H1 (cell line): Measurements from ENCODE around the gene USP53.

Experiments
- BCL11A ChIP-seq, 2 experiments: IDR thresholded peaks; one replicate each; pipeline ENCODE4 v1.6.1; 2011; ENCODE audit warnings: low read depth in 2 of 2, low read length in 2 of 2, mild to moderate bottlenecking in 2 of 2
- CHD2 ChIP-seq: IDR thresholded peaks from 2 replicates; pipeline ENCODE4 v1.6.1; 2012; ENCODE audit warnings: low read length, improper control_type of control experiment
- HDAC2 ChIP-seq, 2 experiments: fragments of 300-600 bp in 1 of 2; sonication (generic) in 1 of 2; IDR thresholded peaks; 2 replicates each; pipeline ENCODE4 v1.6.1; 2011 to 2012; ENCODE audit warnings: low read depth in 2 of 2, low read length in 2 of 2, mild to moderate bottlenecking in 2 of 2, moderate library complexity in 2 of 2, borderline replicate concordance in 1 of 2, inconsistent platforms in 1 of 2
- RFX5 ChIP-seq: IDR thresholded peaks from 2 replicates; pipeline ENCODE4 v1.6.1; 2011; ENCODE audit warnings: low read depth, low read length, improper control_type of control experiment, borderline replicate concordance
- TEAD4 ChIP-seq: IDR thresholded peaks from 2 replicates; pipeline ENCODE4 v1.6.1; 2012; ENCODE audit warnings: low read depth, low read length, inconsistent platforms, mixed read lengths
- TF ChIP-seq, protein P1 (sequence below), 3 experiments: IDR thresholded peaks; 1 replicate in 2 of 3; 2 replicates in 1 of 3; pipeline versions ENCODE4 v1.5.1 to v1.6.1; 2011; ENCODE audit warnings: low read length in 3 of 3, mild to moderate bottlenecking in 3 of 3, inconsistent platforms in 2 of 3, low read depth in 1 of 3, moderate library complexity in 1 of 3; ENCODE audit not compliant: insufficient read depth in 1 of 3; ENCODE audit errors: control extremely low read depth in 1 of 3

DNA sequence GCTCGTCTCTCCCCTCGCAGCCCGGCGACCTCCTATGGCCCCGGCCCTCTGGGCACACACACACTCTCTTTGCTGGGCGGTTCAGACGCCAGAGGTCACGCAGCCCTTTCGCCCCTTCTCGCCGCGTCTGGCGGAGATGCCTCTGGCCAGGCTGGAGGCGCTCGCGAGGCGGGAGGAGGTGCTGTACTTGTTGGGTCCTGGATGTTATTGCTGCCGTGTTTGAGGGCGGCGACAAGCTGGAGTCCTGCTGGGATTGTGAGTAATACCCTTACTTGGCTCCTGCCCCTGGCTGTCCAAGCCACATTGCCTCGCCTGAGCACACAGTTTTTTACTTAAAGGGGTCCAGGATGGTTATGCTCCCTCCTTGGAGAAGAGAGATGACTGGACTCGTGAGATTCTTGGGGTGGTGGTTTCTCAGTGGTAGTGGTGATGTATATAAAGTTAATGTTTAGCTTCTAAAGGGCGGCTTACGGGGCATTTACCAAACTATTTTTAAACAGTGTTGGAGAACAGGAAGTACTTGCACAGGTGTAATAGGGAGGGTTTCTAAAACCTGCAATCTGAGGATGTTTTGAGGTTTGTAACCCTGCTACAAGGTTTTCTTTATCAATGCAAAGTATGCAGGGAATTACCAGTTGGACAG, 572 bp downstream of the USP53 start:
- TF ChIP-seq RFX5 (no peak), BCL11A (IDR thresholded peaks at IDR 0.05; ENCODE audit: low read depth in 2 of 2, low read length in 2 of 2) (no peak), TEAD4 (no peak), CHD2 (0 out of 2 replicates have a peak, but pooled peaks have one; percentile 16), HDAC2 (IDR thresholded peaks at IDR 0.05; ENCODE audit: borderline replicate concordance in 1 of 2, low read depth in 2 of 2, low read length in 2 of 2) (0 out of 4 replicates have a peak, but pooled peaks of 1 of the 2 experiments have one; percentile 30)
- TF ChIP-seq, protein P1, sequence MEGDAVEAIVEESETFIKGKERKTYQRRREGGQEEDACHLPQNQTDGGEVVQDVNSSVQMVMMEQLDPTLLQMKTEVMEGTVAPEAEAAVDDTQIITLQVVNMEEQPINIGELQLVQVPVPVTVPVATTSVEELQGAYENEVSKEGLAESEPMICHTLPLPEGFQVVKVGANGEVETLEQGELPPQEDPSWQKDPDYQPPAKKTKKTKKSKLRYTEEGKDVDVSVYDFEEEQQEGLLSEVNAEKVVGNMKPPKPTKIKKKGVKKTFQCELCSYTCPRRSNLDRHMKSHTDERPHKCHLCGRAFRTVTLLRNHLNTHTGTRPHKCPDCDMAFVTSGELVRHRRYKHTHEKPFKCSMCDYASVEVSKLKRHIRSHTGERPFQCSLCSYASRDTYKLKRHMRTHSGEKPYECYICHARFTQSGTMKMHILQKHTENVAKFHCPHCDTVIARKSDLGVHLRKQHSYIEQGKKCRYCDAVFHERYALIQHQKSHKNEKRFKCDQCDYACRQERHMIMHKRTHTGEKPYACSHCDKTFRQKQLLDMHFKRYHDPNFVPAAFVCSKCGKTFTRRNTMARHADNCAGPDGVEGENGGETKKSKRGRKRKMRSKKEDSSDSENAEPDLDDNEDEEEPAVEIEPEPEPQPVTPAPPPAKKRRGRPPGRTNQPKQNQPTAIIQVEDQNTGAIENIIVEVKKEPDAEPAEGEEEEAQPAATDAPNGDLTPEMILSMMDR (IDR thresholded peaks at IDR 0.05; ENCODE audit: control extremely low read depth in 1 of 3, insufficient read depth in 1 of 3, low read depth in 1 of 3, low read length in 3 of 3) = peak; percentile 32 to 45 (median 45); a peak in 3 of 4 replicates
